ENCODE measurements around the gene TIMP3. TPM values are rescaled to one million over a fixed set of nuclear protein-coding genes. Genes with fewer than 3 reads are reported as not detected.

TIMP3 gene
- total and polyA plus RNA-seq, 11 donors = 112 to 629 (median 152) TPM

DNA sequence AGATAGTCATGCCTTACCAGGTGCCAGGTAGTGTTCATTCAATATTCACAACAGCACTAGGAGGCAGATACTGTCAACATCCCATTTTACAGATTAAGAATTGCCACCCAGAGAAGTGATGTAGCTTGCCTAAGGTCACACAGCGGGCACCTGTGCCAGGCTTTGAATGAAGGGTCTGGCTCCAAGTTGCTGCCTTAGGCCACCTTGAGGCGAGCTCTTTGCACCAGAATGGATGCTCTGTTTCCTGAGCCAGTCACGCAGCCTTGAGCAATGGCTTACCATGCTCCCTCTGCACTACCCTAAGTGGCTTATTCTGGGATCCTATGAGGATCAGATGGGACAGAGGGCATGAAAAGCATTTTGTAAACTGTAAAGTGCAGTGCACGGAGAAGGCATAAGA is 25.1 kb upstream of the TIMP3 start:
- ATAC-seq (no peak), DNase-seq (no peak)
- Histone ChIP-seq H3K27me3 (no peaks in the 10 kb centered on the region), H3K36me3 (no peaks in the 10 kb centered on the region), H3K27ac (no peak overlapping the region), H3K4me3 (no peak overlapping the region), H3K4me1 (peaks cover 0 to 10% (median 0%) of the 10 kb centered on the region in 12 donors), H3K9me3 (no peaks in the 10 kb centered on the region)
- TF ChIP-seq, protein P1, sequence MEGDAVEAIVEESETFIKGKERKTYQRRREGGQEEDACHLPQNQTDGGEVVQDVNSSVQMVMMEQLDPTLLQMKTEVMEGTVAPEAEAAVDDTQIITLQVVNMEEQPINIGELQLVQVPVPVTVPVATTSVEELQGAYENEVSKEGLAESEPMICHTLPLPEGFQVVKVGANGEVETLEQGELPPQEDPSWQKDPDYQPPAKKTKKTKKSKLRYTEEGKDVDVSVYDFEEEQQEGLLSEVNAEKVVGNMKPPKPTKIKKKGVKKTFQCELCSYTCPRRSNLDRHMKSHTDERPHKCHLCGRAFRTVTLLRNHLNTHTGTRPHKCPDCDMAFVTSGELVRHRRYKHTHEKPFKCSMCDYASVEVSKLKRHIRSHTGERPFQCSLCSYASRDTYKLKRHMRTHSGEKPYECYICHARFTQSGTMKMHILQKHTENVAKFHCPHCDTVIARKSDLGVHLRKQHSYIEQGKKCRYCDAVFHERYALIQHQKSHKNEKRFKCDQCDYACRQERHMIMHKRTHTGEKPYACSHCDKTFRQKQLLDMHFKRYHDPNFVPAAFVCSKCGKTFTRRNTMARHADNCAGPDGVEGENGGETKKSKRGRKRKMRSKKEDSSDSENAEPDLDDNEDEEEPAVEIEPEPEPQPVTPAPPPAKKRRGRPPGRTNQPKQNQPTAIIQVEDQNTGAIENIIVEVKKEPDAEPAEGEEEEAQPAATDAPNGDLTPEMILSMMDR (IDR thresholded peaks at IDR 0.05) = no peak
- no peak for TF ChIP-seq POLR2A (IDR thresholded peaks at IDR 0.05)
- intact Hi-C loops (cut with DNase I) = no loop called here
- 90 to 100% (median 95%) methylated on average over 4 of the region's 4 CpGs for WGBS, 4 donors

DNA sequence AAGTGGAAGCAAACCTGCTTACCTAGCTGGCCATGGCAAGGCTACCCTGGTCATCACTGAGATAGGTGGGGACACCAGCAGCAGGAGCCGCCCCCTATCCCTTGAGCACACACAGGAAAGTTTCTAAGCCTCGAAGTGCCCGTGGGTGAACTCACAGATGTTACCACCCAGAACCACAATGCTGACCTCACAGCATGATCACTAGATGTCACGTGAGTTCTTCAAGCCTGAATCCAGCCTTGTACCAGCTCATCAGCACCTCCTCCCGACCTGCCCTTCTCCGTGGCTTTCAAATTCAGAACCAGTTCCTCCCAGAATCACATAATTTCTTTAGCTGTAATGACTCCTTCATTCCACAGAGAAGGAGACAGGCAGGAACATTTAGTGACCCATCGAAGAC is 24.7 kb upstream of the TIMP3 start:
- no peak overlapping the region for H3K4me3 ChIP-seq
- TF ChIP-seq, protein P1 (IDR thresholded peaks at IDR 0.05) = no peak
- TF ChIP-seq POLR2A (IDR thresholded peaks at IDR 0.05) = no peak
- H3K36me3 ChIP-seq = no peaks in the 10 kb centered on the region
- WGBS, 4 donors = 76 to 87% (median 84%) methylated on average over 6 to 7 of the region's 7 CpGs
- H3K27me3 ChIP-seq = no peaks in the 10 kb centered on the region
- peaks cover 0 to 10% (median 0%) of the 10 kb centered on the region in 12 donors for H3K4me1 ChIP-seq
- no peaks in the 10 kb centered on the region for H3K9me3 ChIP-seq
- ATAC-seq (no peak), DNase-seq (no peak)
- intact Hi-C loops (cut with DNase I) = no loop called here
- no peak overlapping the region for H3K27ac ChIP-seq

DNA sequence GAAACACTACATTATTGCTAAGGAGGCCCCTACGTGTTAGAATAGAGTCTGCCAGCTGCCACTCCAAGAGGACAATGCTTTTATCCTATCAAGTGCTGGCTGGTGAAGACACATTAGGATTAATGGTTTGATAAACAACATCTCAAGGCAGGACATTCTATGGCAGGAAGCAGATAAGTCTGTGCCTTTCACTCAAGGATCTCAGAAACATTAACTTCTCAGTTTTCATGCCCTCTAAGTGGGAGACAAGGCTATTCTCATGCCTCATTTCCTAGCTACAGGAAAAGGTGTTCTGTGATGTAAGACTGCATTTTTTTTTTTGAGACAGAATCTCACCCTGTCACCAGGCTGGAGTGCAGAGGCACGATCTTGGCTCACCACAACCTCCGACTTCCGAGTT is 23.5 kb upstream of the TIMP3 start:
- 78 to 85% (median 83%) methylated on average over 4 of the region's 4 CpGs for WGBS, 4 donors
- TF ChIP-seq POLR2A (IDR thresholded peaks at IDR 0.05) = no peak
- TF ChIP-seq, protein P1 (IDR thresholded peaks at IDR 0.05) = no peak
- DNase-seq = no peak
- Histone ChIP-seq H3K9me3 (no peaks in the 10 kb centered on the region), H3K27ac (no peak overlapping the region), H3K27me3 (no peaks in the 10 kb centered on the region), H3K4me1 (peaks cover 0 to 10% (median 0%) of the 10 kb centered on the region in 12 donors), H3K36me3 (no peaks in the 10 kb centered on the region), H3K4me3 (no peak overlapping the region)
- no peak for ATAC-seq
- intact Hi-C loops (cut with DNase I) = no loop called here

DNA sequence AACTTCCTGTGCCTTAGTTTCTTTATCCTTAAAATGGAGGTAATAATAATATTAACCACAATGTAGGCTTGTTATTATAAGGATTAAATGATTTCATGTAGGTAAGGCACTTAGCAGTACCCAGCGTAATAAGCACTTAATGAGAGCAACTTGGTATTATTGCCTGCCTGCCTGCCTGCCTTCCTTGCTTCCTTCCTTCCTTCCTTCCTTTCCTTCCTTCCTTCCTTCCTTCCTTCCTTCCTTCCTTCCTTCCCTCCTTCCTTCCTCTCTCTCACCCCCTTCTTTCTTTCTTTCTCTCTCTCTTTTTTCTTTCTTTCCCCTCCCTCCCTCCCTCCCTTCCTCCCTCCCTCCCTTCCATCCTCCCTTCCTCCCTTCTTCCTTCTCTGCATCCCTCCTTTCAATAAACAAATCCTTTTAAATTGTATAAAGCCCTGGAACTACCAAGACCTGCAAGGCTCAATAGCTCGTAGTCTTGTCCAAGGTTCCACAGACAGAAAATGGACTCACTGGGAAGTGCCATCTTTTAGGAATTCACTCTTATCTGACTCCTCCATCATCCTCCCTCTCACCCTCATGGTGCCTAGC is 20.7 kb upstream of the TIMP3 start:
- peaks cover 0 to 10% (median 0%) of the 10 kb centered on the region in 12 donors for H3K4me1 ChIP-seq
- no peaks in the 10 kb centered on the region for H3K27me3 ChIP-seq
- 89 to 97% (median 95%) methylated on average over 2 of the region's 2 CpGs for WGBS, 4 donors
- no peak overlapping the region for H3K4me3 ChIP-seq
- ATAC-seq = no peak
- intact Hi-C loops (cut with DNase I) = no loop called here
- no peaks in the 10 kb centered on the region for H3K9me3 ChIP-seq
- H3K36me3 ChIP-seq = no peaks in the 10 kb centered on the region
- no peak overlapping the region for H3K27ac ChIP-seq
- TF ChIP-seq POLR2A (IDR thresholded peaks at IDR 0.05) = no peak
- TF ChIP-seq, protein P1 (IDR thresholded peaks at IDR 0.05) = no peak
- no peak for DNase-seq

Data from heart left ventricle (tissue), 16 donors.